Activated B cell treated with CpG ODN at 0.5 μM for 24 hours (primary cell): ENCODE data around the gene TMEM129. TPM values are rescaled to one million over a fixed set of nuclear protein-coding genes. Genes with fewer than 3 reads are reported as not detected.

Experiments
- ATAC-seq: fragments of 200-7000 bp; cut with Tn5 transposase; one replicate; pipeline ENCODE4 v1.10.0; 2021; ENCODE audit warnings: low read depth, mild to moderate bottlenecking, moderate library complexity
- CTCF ChIA-PET: fragments of 350-600 bp; sonication (Branson Sonifier 250); formaldehyde crosslinking; loops from one replicate; lab custom pipeline; 2021; ENCODE audit warnings: antibody characterized with exemption; lab: Charles Lee
- POLR2A ChIA-PET: fragments of 350-600 bp; sonication (Branson Sonifier 250); formaldehyde crosslinking; loops from one replicate; lab custom pipeline; 2021; ENCODE audit warnings: antibody characterized with exemption; lab: Charles Lee
- DNase-seq: peaks from one replicate; pipeline ENCODE4 v3.0.0; 2022
- H3K27ac Mint-ChIP-seq: one replicate; pipeline ENCODE4 v1.8.0; 2020; ENCODE audit warnings: mixed read lengths
- H3K27me3 Mint-ChIP-seq: one replicate; pipeline ENCODE4 v1.8.0; 2021; ENCODE audit warnings: mixed read lengths
- H3K36me3 Mint-ChIP-seq: one replicate; pipeline ENCODE4 v1.8.0; 2021; ENCODE audit warnings: low read depth, mixed read lengths
- H3K4me1 Mint-ChIP-seq: one replicate; pipeline ENCODE4 v1.8.0; 2021; ENCODE audit warnings: mixed read lengths
- H3K4me3 Mint-ChIP-seq: one replicate; pipeline ENCODE4 v1.8.0; 2020; ENCODE audit warnings: mild to moderate bottlenecking, mixed read lengths
- H3K9me3 Mint-ChIP-seq: one replicate; pipeline ENCODE4 v1.8.0; 2020; ENCODE audit warnings: mixed read lengths
- intact Hi-C: fragments of 100-400 bp; cut with micrococcal nuclease; formaldehyde crosslinking; loops from one replicate; pipeline ENCODE4 v1.15.1; 2024
- total RNA-seq: library from RNA; stranded (reverse); gene quantifications from 2 replicates; pipeline ENCODE4 v1.2.3, GENCODE V29; 2022
- TF ChIP-seq, protein P1 (sequence below): fragments of 200-600 bp; IDR thresholded peaks from one replicate; pipeline ENCODE4 v1.8.0; 2022; ENCODE audit warnings: antibody characterized with exemption, mild to moderate bottlenecking

The TMEM129 gene
- total RNA-seq, 1 donor from 2014 or later: 23.7 TPM

DNA sequence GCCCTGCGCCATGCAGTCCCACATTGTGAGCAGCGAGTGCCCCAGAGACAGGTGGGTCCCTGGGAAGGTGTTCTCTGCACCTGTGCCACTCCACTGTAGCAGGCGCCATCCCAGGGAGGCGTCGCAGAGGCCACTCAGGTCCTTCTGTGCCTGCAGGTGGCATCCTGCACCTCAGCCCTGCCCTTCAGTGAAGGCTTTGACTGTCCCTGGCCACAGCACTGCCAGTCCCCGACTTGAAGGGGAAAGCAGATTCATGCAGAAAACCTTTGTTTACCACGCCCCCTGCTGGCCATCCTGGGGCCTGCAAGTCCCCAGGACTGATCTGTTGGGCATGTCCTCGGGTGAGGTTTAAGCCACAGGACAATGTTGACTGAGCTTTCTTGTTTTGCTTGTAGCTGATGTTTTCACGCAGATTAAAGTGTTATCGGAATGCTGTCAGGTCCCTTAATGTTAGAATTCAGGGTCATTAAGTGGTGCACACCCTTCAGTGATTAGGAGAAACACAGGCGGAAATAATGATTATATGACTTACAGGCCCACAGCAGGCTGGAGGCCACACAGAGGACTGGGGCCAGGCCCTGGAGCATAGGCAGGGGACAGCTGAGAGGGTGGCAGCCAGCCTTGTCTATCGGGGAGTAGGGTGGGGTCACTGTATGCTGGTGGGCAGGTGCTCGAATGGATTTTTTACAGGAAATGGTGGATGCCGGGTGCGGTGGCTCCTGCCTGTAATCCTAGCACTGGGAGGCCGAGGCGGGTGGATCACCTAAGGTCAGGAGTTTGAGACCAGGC, 5.2 kb upstream of the TMEM129 start:
- CTCF ChIA-PET: interaction anchor here (0.7 to 10.9 kb wide), 7 partner anchors 13 to 143 kb away, joined by 3 to 286 read pairs (median 3); partner anchors contain the start of gene SLBP
- intact Hi-C loops: loop anchor here (1.0 to 2.0 kb wide), 2 partner anchors 14 to 33 kb away; partner anchors contain the start of gene SLBP
- POLR2A ChIA-PET: interaction anchor here (1.3 to 8.1 kb wide), 2 partner anchors 13 to 33 kb away, joined by 4 to 138 read pairs; partner anchors contain the start of gene SLBP
- DNase-seq: peak; percentile 85
- Mint-ChIP-seq H3K9me3 (no peaks in the 10 kb centered on the region), H3K27me3 (no peaks in the 10 kb centered on the region), H3K4me1 (peaks cover 44% of the 10 kb centered on the region), H3K4me3 (no peak overlapping the region), H3K27ac (peak overlapping the region; percentile 36), H3K36me3 (peaks cover 29% of the 10 kb centered on the region)
- TF ChIP-seq, protein P1, sequence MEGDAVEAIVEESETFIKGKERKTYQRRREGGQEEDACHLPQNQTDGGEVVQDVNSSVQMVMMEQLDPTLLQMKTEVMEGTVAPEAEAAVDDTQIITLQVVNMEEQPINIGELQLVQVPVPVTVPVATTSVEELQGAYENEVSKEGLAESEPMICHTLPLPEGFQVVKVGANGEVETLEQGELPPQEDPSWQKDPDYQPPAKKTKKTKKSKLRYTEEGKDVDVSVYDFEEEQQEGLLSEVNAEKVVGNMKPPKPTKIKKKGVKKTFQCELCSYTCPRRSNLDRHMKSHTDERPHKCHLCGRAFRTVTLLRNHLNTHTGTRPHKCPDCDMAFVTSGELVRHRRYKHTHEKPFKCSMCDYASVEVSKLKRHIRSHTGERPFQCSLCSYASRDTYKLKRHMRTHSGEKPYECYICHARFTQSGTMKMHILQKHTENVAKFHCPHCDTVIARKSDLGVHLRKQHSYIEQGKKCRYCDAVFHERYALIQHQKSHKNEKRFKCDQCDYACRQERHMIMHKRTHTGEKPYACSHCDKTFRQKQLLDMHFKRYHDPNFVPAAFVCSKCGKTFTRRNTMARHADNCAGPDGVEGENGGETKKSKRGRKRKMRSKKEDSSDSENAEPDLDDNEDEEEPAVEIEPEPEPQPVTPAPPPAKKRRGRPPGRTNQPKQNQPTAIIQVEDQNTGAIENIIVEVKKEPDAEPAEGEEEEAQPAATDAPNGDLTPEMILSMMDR: peak; percentile 94
- ATAC-seq: peak; percentile 49

DNA sequence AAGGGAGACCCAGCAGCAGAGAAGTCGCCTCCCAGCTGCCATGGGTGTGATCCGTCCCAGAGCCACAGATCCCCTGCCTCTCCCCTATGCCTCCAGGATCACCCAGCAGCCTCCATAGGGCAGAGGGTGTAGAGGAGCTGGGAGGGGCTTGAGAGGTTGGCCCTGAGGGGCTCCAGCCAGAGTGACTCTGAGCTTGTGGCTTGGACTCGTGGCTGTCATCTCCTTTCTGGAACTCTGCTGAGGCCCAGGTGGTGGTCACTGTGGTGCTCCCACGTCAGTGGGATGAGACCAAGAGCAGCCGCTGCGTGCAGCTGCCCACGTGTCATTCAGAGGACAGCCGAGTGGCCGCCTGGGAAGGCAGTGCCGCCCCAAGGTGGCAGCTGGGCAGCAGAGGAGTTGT, 4.4 kb upstream of the TMEM129 start:
- CTCF ChIA-PET: interaction anchor here (0.8 to 10.9 kb wide), 5 partner anchors 14 to 143 kb away, joined by 3 to 286 read pairs (median 3); partner anchors contain the start of gene SLBP
- H3K4me1 Mint-ChIP-seq: peaks cover 44% of the 10 kb centered on the region

DNA sequence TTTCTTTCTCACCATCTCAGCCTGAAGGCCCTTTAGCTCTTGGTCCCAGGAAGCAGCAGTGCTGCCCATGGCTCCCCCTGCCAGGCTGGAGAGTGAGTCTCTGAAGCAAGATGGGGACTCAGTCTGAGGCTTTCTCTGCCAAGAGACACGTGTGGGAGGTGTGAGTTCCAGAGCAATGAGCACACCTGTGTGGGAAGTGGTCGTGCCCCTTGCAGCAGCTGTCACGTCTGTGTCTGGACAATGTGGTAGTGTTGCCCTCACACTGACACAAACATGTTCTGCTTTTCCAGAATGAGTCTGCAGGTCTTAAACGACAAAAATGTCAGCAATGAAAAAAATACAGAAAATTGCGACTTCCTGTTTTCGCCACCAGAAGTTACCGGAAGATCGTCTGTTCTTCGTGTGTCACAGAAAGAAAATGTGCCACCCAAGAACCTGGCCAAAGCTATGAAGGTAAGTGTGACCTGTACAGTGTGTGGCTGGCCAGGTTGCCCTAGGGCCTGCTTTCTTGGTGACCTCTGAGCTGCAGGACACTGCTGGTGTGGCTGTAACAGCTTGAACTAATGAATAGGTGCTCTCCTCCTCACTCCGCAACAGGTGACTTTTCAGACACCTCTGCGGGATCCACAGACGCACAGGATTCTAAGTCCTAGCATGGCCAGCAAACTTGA, 2.1 kb upstream of the TMEM129 start:
- Mint-ChIP-seq H3K27ac (peak overlapping the region; percentile 92), H3K36me3 (peaks cover 17% of the 10 kb centered on the region), H3K4me1 (peaks cover 58% of the 10 kb centered on the region), H3K4me3 (peak overlapping the region; percentile 83), H3K9me3 (no peaks in the 10 kb centered on the region), H3K27me3 (no peaks in the 10 kb centered on the region)
- ChIA-PET POLR2A (interaction anchor here (0.7 to 8.1 kb wide), 7 partner anchors 10 to 539 kb away, joined by 3 to 138 read pairs (median 8); partner anchors contain the start of genes CTBP1, NELFA, NSD2 and SLBP), CTCF (interaction anchor here (0.9 to 10.9 kb wide), 3 partner anchors 13 to 42 kb away, joined by 3 to 286 read pairs (median 4); no protein-coding TSS in a partner anchor)
- TF ChIP-seq, protein P1: no peak
- ATAC-seq: peak; percentile 18
- no peak for DNase-seq
- intact Hi-C loops: loop anchor here (5.0 kb wide), 1 partner anchor 711 kb away; the partner anchor contains the start of gene FGFRL1

More for the DNA sequence above, 4.4 kb upstream of the TMEM129 start:
- intact Hi-C loops: no loop called here
- DNase-seq (no peak), ATAC-seq (no peak)
- Mint-ChIP-seq H3K27ac (peak overlapping the region; percentile 77), H3K4me3 (no peak overlapping the region), H3K36me3 (peaks cover 22% of the 10 kb centered on the region), H3K9me3 (no peaks in the 10 kb centered on the region), H3K27me3 (no peaks in the 10 kb centered on the region)
- POLR2A ChIA-PET: interaction anchor here (1.3 to 8.1 kb wide), 2 partner anchors 13 to 32 kb away, joined by 4 to 138 read pairs; partner anchors contain the start of gene SLBP
- TF ChIP-seq, protein P1: no peak

DNA sequence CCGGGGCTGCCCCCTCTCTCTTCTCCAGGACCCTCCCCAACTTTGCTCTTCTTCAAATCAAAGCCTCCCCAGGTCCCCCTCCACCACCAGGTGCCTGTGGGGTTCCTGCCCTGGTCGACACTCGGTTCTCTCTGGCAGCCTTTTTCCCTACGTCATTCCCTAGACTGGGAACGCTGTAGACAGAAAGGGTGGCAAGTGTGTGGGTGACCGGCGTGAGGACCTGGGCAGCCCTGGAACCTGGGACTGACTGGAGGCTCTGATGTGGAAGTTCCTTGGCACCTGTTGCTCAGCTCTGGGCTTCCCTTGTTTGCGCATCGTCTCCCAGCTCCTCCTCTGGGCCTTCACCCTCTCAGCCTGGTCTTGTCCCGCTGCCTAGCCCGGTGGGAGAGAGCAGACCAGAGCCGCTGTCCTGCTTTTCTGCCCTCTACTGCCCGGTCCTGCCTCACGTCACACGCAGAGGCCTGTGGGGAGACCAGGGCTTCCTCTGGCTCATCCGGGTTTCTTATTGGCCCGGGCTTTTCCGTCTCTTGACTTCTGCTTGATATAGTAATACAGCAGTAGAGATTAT, 1.5 kb upstream of the TMEM129 start:
- Mint-ChIP-seq H3K4me1 (peaks cover 63% of the 10 kb centered on the region), H3K27ac (peak overlapping the region; percentile 92), H3K9me3 (no peaks in the 10 kb centered on the region), H3K36me3 (peaks cover 11% of the 10 kb centered on the region), H3K4me3 (peak overlapping the region; percentile 83), H3K27me3 (no peaks in the 10 kb centered on the region)
- TF ChIP-seq, protein P1: no peak
- ATAC-seq (no peak), DNase-seq (no peak)
- intact Hi-C loops: loop anchor here (5.0 kb wide), 1 partner anchor 710 kb away; the partner anchor contains the start of gene FGFRL1
- POLR2A ChIA-PET: interaction anchor here (0.8 to 8.1 kb wide), 6 partner anchors 10 to 473 kb away, joined by 3 to 138 read pairs (median 9); partner anchors contain the start of genes CTBP1, NELFA, NSD2 and SLBP
- CTCF ChIA-PET: interaction anchor here (1.2 to 10.9 kb wide), 2 partner anchors 12 to 29 kb away, joined by 4 to 286 read pairs; no protein-coding TSS in a partner anchor
